ENCODE results near the gene ALDH4A1. TPM values are rescaled to one million over a fixed set of nuclear protein-coding genes. Genes with fewer than 3 reads are reported as not detected.
A peak's percentile ranks its signal among the peaks of the same experiment; 100 is the strongest.

Gene ALDH4A1
- total RNA-seq, 1 experiment from 2014 or later: 18.1 TPM

DNA sequence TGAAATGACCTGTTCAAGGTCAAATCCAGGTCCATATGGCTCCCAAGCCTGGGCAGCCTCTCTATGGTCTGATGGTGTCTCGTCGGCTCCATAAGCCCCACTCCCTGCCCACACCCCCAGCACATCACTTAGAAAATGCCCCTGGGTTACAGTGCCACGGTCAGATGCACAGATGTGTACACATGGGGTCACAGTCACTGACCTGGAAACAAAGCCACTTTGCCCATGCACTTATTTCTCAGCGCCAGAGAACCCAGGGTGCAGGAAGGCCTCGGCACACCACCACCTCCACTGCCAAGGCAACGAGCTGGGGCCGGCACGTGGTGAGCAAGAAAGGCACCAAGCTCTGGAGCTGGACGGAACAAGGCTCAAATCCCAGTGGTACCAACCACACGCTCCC lies 29.4 kb upstream of the ALDH4A1 start:
- no peak for ATAC-seq
- Histone ChIP-seq H3K27me3 (ENCODE audit: low read length) (no peaks in the 10 kb centered on the region), H3F3A (ENCODE audit: low read length, unreplicated experiment) (no peaks in the 10 kb centered on the region), H3K4me3 (ENCODE audit: low read length) (no peak overlapping the region), H2AFZ (ENCODE audit: low read length) (no peak overlapping the region), H3K79me2 (ENCODE audit: low read length) (peaks cover 87% of the 10 kb centered on the region), H3K36me3 (ENCODE audit: low read depth, low read length) (no peaks in the 10 kb centered on the region), H3K4me1 (ENCODE audit: insufficient read depth, low read length) (peaks cover 64% of the 10 kb centered on the region), H3K4me2 (ENCODE audit: low read length) (peak overlapping the region; percentile 74), H3K9me3 (ENCODE audit: low read length) (no peaks in the 10 kb centered on the region), H3K9ac (ENCODE audit: low read length) (no peak overlapping the region), H3K9me2 (replicated peaks; ENCODE audit: low read length) (no peaks in the 10 kb centered on the region), H3K27ac (ENCODE audit: low read length) (peak overlapping the region; percentile 64), H4K20me1 (ENCODE audit: low read length) (no peaks in the 10 kb centered on the region)
- no peak for TF ChIP-seq EZH2 (IDR thresholded peaks at IDR 0.05; ENCODE audit: low read length, unreplicated experiment)
- TF ChIP-seq EZH2phosphoT487 (IDR thresholded peaks at IDR 0.05; ENCODE audit: borderline replicate concordance, low read length): no peak
- TF ChIP-seq, protein P1, sequence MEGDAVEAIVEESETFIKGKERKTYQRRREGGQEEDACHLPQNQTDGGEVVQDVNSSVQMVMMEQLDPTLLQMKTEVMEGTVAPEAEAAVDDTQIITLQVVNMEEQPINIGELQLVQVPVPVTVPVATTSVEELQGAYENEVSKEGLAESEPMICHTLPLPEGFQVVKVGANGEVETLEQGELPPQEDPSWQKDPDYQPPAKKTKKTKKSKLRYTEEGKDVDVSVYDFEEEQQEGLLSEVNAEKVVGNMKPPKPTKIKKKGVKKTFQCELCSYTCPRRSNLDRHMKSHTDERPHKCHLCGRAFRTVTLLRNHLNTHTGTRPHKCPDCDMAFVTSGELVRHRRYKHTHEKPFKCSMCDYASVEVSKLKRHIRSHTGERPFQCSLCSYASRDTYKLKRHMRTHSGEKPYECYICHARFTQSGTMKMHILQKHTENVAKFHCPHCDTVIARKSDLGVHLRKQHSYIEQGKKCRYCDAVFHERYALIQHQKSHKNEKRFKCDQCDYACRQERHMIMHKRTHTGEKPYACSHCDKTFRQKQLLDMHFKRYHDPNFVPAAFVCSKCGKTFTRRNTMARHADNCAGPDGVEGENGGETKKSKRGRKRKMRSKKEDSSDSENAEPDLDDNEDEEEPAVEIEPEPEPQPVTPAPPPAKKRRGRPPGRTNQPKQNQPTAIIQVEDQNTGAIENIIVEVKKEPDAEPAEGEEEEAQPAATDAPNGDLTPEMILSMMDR (conservative IDR thresholded peaks at IDR 0.05; ENCODE audit: low read depth, low read length): no peak
- intact Hi-C loops (cut with micrococcal nuclease): no loop called here
- BruUV-seq (replicated peaks): no TSS peak
- DNase-seq: no peak
- ChIA-PET CTCF (interaction anchor here (0.7 kb wide), 1 partner anchor 19 kb away, joined by 4 read pairs; no protein-coding TSS in a partner anchor), POLR2A (ENCODE audit: unreplicated experiment) (no interaction called here)

DNA sequence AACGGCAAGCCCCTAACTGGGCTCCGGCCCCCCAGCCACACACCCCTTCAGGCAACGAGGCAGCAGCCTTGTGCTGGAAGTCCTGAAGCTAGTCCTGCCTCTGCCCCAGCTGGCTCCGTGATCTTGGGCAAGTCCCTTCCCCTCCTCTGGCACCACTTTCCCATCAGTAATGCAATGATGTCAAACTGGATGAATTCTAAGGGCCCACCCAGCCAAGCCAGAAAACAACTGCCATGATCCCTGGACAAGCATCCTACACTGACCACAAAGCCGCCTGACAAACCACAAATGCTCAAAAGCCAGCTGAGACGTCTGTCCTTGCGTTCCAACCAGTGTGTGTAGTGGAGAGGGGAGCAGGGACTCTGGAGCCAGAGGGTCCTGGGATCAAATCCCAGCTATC lies 27.3 kb upstream of the ALDH4A1 start:
- Histone ChIP-seq H3F3A (ENCODE audit: low read length, unreplicated experiment) (no peaks in the 10 kb centered on the region), H3K27me3 (ENCODE audit: low read length) (no peaks in the 10 kb centered on the region), H3K27ac (ENCODE audit: low read length) (no peak overlapping the region), H3K4me1 (ENCODE audit: insufficient read depth, low read length) (peaks cover 70% of the 10 kb centered on the region), H2AFZ (ENCODE audit: low read length) (no peak overlapping the region), H3K36me3 (ENCODE audit: low read depth, low read length) (no peaks in the 10 kb centered on the region), H3K4me3 (ENCODE audit: low read length) (no peak overlapping the region), H3K79me2 (ENCODE audit: low read length) (peaks cover 82% of the 10 kb centered on the region), H3K4me2 (ENCODE audit: low read length) (no peak overlapping the region), H3K9me3 (ENCODE audit: low read length) (no peaks in the 10 kb centered on the region), H3K9ac (ENCODE audit: low read length) (no peak overlapping the region), H3K9me2 (replicated peaks; ENCODE audit: low read length) (no peaks in the 10 kb centered on the region), H4K20me1 (ENCODE audit: low read length) (no peaks in the 10 kb centered on the region)
- ChIA-PET CTCF (no interaction called here), POLR2A (ENCODE audit: unreplicated experiment) (no interaction called here)
- TF ChIP-seq EZH2 (IDR thresholded peaks at IDR 0.05; ENCODE audit: low read length, unreplicated experiment): no peak
- TF ChIP-seq EZH2phosphoT487 (IDR thresholded peaks at IDR 0.05; ENCODE audit: borderline replicate concordance, low read length): no peak
- TF ChIP-seq, protein P1 (conservative IDR thresholded peaks at IDR 0.05; ENCODE audit: low read depth, low read length): no peak
- BruUV-seq (replicated peaks): no TSS peak
- DNase-seq (no peak), ATAC-seq (no peak)
- intact Hi-C loops (cut with micrococcal nuclease): no loop called here

DNA sequence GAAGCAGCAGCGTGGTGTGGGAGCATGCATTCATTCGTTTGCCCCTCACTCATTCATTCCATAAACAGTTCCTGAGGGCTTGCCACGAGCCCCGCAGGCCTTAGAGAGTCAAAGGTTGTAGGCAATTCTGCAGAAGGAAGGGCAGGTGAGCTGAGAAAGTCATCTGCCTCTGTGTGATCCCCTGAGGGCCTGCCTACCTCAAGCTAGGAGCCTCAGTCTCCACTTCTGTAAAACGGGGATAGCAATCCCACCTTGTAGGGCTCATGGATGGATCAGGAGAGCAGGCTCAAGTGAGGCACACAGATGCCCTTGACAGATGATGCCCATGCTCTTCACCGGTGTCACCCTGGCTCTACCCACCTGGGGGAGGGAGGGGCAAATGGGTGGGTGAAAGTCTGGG lies 26.6 kb upstream of the ALDH4A1 start:
- ChIA-PET POLR2A (ENCODE audit: unreplicated experiment) (no interaction called here), CTCF (no interaction called here)
- H3K27me3 ChIP-seq (ENCODE audit: low read length): no peaks in the 10 kb centered on the region
- no peaks in the 10 kb centered on the region for H3K36me3 ChIP-seq (ENCODE audit: low read depth, low read length)
- no peak overlapping the region for H2AFZ ChIP-seq (ENCODE audit: low read length)
- no peaks in the 10 kb centered on the region for H3K9me3 ChIP-seq (ENCODE audit: low read length)
- H3K4me1 ChIP-seq (ENCODE audit: insufficient read depth, low read length): peaks cover 76% of the 10 kb centered on the region
- DNase-seq: no peak
- intact Hi-C loops (cut with micrococcal nuclease): no loop called here
- peaks cover 82% of the 10 kb centered on the region for H3K79me2 ChIP-seq (ENCODE audit: low read length)
- 0 out of 2 replicates have a peak overlapping the region, but pooled peaks have one; percentile 100 for H3K27ac ChIP-seq (ENCODE audit: low read length)
- no peaks in the 10 kb centered on the region for H3K9me2 ChIP-seq (replicated peaks; ENCODE audit: low read length)
- TF ChIP-seq, protein P1 (conservative IDR thresholded peaks at IDR 0.05; ENCODE audit: low read depth, low read length): no peak
- TF ChIP-seq EZH2 (IDR thresholded peaks at IDR 0.05; ENCODE audit: low read length, unreplicated experiment) (no peak), EZH2phosphoT487 (IDR thresholded peaks at IDR 0.05; ENCODE audit: borderline replicate concordance, low read length) (no peak)
- ATAC-seq: no peak
- H3K9ac ChIP-seq (ENCODE audit: low read length): no peak overlapping the region
- BruUV-seq (replicated peaks): no TSS peak
- H3K4me2 ChIP-seq (ENCODE audit: low read length): no peak overlapping the region
- no peak overlapping the region for H3K4me3 ChIP-seq (ENCODE audit: low read length)
- H4K20me1 ChIP-seq (ENCODE audit: low read length): no peaks in the 10 kb centered on the region
- no peaks in the 10 kb centered on the region for H3F3A ChIP-seq (ENCODE audit: low read length, unreplicated experiment)
